Stomach (tissue), 9 donors: ENCODE data around the gene KRTCAP2. TPM values are rescaled to one million over a fixed set of nuclear protein-coding genes. Genes with fewer than 3 reads are reported as not detected.
"Not testable (repeated sequence)": the region's sequence is repeated elsewhere in the genome, so short reads cannot be mapped to it uniquely, and the experiment has no call there.

Source experiments
- DNase-seq, 2 donors: peaks; one replicate each; pipeline versions ENCODE4 v3.0.0 to v3.0.0-alpha.2; 2013 to 2019
- H3K27ac ChIP-seq, 5 donors: fragments of 200-600 bp in 4 of 5; sonication (generic) in 4 of 5; one replicate each; pipeline ENCODE4 v1.5.1; 2013 to 2019; ENCODE audit warnings: mild to moderate bottlenecking in 1 of 5, moderate library complexity in 1 of 5
- H3K27me3 ChIP-seq, 3 donors: fragments of 200-600 bp; sonication (generic); one replicate each; pipeline ENCODE4 v1.5.1; 2017 to 2019; ENCODE audit warnings: mixed run types in 1 of 3
- H3K36me3 ChIP-seq, 4 donors: fragments of 200-600 bp; sonication (generic); 1 replicate in 3 of 4; 2 replicates in 1 of 4; pipeline ENCODE4 v1.5.1; 2016 to 2019
- H3K4me1 ChIP-seq, 4 donors: fragments of 200-600 bp; sonication (generic); one replicate each; pipeline ENCODE4 v1.5.1; 2016 to 2019
- H3K4me3 ChIP-seq, 4 donors: fragments of 200-600 bp; sonication (generic) in 3 of 4; one replicate each; pipeline ENCODE4 v1.5.1; 2016 to 2019; ENCODE audit warnings: mild to moderate bottlenecking in 1 of 4
- H3K9me3 ChIP-seq, 4 donors: fragments of 200-600 bp; sonication (generic); one replicate each; pipeline ENCODE4 v1.5.1; 2016 to 2019
- CTCF ChIP-seq, 7 experiments: fragments of 450-650 bp in 4 of 7; fragments of 200-600 bp in 3 of 7; sonication (generic) in 3 of 7; IDR thresholded peaks; one replicate each; pipeline ENCODE4 v1.5.1; 2016 to 2019; ENCODE audit warnings: antibody characterized with exemption in 7 of 7, control low read depth in 2 of 7, mild to moderate bottlenecking in 1 of 7
- EP300 ChIP-seq: sonication (generic); formaldehyde crosslinking; IDR thresholded peaks from one replicate; pipeline ENCODE4 v1.6.1; 2017; ENCODE audit warnings: antibody characterized with exemption
- POLR2A ChIP-seq, 4 donors: fragments of 450-650 bp; IDR thresholded peaks; one replicate each; pipeline ENCODE4 v1.6.1; 2016; ENCODE audit warnings: antibody characterized with exemption in 4 of 4, control low read depth in 2 of 4, mild to moderate bottlenecking in 1 of 4, moderate library complexity in 1 of 4
- POLR2AphosphoS5 ChIP-seq, 3 donors: sonication (generic); formaldehyde crosslinking; IDR thresholded peaks; one replicate each; pipeline ENCODE4 v1.6.1; 2016; ENCODE audit warnings: antibody characterized with exemption in 3 of 3
- WGBS, 5 donors: extraction: QIAGEN DNeasy Blood & Tissue Kit in 3 of 5; methylation state at CpG; one replicate each; pipeline versions ENCODE4 v1.1.5 to v1.1.7; 2013 to 2018; 5-methylcytosine and 5-hydroxymethylcytosine counted together
- intact Hi-C: fragments of 100-400 bp; cut with DNase I; formaldehyde crosslinking; loops from one replicate; pipeline ENCODE4 v1.15.1; 2023; ENCODE audit warnings: low total_unique reads
- polyA plus RNA-seq, 3 donors: library from polyadenylated mRNA; stranded (reverse); fragments of 200-250 nt; gene quantifications; one replicate each; pipeline ENCODE4 v1.2.3, GENCODE V29; 2013
- total RNA-seq, 5 donors: library from RNA; depleted of rRNA; stranded (reverse); fragments of >200 nt; gene quantifications; one replicate each; pipeline versions ENCODE4 v1.1.0 to v1.2.3, GENCODE V29; 2014 to 2016
- donor health status: healthy with polysubstance abuse.
- donor health status: Bipolar disorder and iron deficiency.
- donor health status: healthy.

KRTCAP2 gene
- total and polyA plus RNA-seq, 8 donors: 60.8 to 399 (median 184) TPM

- intact Hi-C loops: no loop called here
- peak; percentile 45 to 84 (median 66) for TF ChIP-seq POLR2AphosphoS5 (IDR thresholded peaks at IDR 0.05)
- TF ChIP-seq CTCF (IDR thresholded peaks at IDR 0.05): peak in 6 of 7 experiments; percentile 89 to 99 (median 97)
- TF ChIP-seq POLR2A (IDR thresholded peaks at IDR 0.05): peak in 1 of 4 donors; percentile 20
- TF ChIP-seq EP300: no peak
- WGBS, 5 donors: 0 to 1% (median 1%) methylated on average over 38 of the region's 38 CpGs
- H3K4me1 ChIP-seq: peaks cover 23 to 52% (median 36%) of the 10 kb centered on the region in 4 donors
- peak; percentile 93 to 96 for DNase-seq
- H3K27me3 ChIP-seq: no peaks in the 10 kb centered on the region
- H3K27ac ChIP-seq: peak overlapping the region; percentile 88 to 98 (median 95)
- peak overlapping the region; percentile 60 to 67 (median 64) for H3K4me3 ChIP-seq
- H3K9me3 ChIP-seq: no peaks in the 10 kb centered on the region
- peaks cover 0 to 19% (median 17%) of the 10 kb centered on the region in 4 donors for H3K36me3 ChIP-seq
Measured at GRCh38 chr1:155193275-155193990, 20.3 kb upstream of the KRTCAP2 start.

DNA sequence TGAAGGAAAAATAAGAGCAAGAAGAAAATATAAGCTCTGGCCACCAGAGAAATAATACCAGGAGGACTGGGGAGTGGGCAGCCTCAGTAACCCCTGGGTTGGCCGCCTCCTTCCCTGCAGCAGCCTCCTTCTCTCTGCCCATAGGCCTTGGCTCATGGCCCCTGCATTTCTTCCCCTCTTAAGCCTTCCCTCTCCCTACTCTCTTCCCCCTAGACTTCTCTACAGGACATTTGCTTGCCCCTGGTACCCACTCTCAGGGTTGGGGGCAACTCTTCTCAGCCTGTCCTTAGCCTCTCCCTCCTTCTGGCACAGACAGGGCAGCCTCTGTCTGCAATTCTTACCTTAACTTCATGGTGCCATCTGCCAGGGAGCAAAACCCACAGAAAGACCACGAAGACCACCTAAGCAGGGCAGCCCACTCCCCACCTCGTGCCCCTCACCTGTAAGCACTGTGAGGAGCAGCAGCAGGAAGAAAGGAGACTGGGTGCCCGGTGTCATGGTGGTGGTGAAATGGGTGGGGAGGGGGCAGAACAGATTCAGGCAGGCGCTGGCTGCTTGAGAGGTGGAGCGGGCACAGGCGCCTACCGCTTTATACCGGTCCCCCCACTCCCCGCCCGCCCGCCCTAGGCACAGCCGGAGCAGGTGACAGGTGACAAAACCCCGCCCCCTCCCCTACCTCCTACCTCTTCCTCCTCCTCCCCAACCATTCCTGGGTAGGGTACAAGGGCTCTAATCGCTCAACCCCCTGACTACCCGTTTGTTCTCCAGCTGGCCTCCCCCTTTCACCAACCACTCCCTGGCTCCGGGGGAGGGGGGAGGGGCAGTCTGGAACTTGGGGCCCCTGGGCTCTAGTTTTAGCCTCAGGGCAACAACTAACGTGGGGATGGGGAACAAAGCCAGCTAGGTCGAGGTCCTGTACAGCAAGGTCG is 19.5 kb upstream of the KRTCAP2 start:
- Histone ChIP-seq H3K36me3 (peaks cover 0 to 11% (median 10%) of the 10 kb centered on the region in 4 donors), H3K27ac (peak overlapping the region; percentile 88 to 98 (median 95)), H3K27me3 (no peaks in the 10 kb centered on the region), H3K9me3 (no peaks in the 10 kb centered on the region), H3K4me1 (peaks cover 27 to 57% (median 36%) of the 10 kb centered on the region in 4 donors), H3K4me3 (peak overlapping the region; percentile 60 to 67 (median 64))
- peak; percentile 89 to 96 for DNase-seq
- 14 to 36% (median 26%) methylated on average over 11 to 20 of the region's 20 CpGs for WGBS, 5 donors
- TF ChIP-seq POLR2AphosphoS5 (IDR thresholded peaks at IDR 0.05) (peak in 2 of 3 donors; percentile 80 to 90), POLR2A (IDR thresholded peaks at IDR 0.05) (peak in 1 of 4 donors; percentile 67), EP300 (no peak), CTCF (IDR thresholded peaks at IDR 0.05) (no peak)
- intact Hi-C loops: no loop called here

DNA sequence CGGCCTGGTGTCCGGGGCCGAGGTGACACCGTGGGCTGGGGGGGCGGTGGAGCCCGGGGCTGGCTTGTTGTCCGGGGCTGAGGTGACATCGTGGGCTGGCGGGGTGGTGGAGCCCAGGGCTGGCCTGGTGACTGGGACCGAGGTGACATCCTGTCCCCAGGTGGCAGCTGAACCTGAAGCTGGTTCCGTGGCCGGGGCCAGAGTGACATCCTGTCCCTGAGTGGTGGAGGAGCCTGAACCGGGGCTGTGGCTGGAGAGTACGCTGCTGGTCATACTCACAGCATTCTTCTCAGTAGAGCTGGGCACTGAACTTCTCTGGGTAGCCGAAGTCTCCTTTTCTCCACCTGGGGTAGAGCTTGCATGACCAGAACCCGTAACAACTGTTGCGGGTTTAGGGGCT is 18.8 kb upstream of the KRTCAP2 start:
- whole genome bisulfite sequencing, 5 donors: 33 to 59% (median 44%) methylated on average over 4 to 17 of the region's 17 CpGs
- H3K4me3 ChIP-seq: peak overlapping the region; percentile 60 to 67 (median 64)
- peak in 1 of 2 donors; percentile 50 for DNase-seq

GRCh38 chr1:155189926-155190325 is 16.8 kb upstream of the KRTCAP2 start:
- DNase-seq, intact Hi-C loops, H3K27me3 ChIP-seq, H3K36me3 ChIP-seq, H3K9me3 ChIP-seq: not testable (repeated sequence)
- Histone ChIP-seq H3K4me3 (peak overlapping the region; percentile 27 to 52 (median 45)), H3K27ac (peak overlapping the region; percentile 67 to 81 (median 79)), H3K4me1 (peaks cover 40 to 61% (median 46%) of the 10 kb centered on the region in 4 donors)
- whole genome bisulfite sequencing, 5 donors: 35 to 74% (median 57%) methylated on average over 20 to 27 of the region's 45 CpGs; no CpG with 5 or more reads in 1 of the 5 donors

More for the DNA sequence above, 18.8 kb upstream of the KRTCAP2 start:
- H3K4me1 ChIP-seq: peaks cover 32 to 61% (median 40%) of the 10 kb centered on the region in 4 donors
- H3K36me3 ChIP-seq: peaks cover 0 to 4% (median 3%) of the 10 kb centered on the region in 4 donors
- no peaks in the 10 kb centered on the region for H3K9me3 ChIP-seq
- intact Hi-C loops: no loop called here
- TF ChIP-seq POLR2AphosphoS5 (IDR thresholded peaks at IDR 0.05): peak in 1 of 3 donors; percentile 16
- no peak for TF ChIP-seq CTCF (IDR thresholded peaks at IDR 0.05)
- no peak for TF ChIP-seq POLR2A (IDR thresholded peaks at IDR 0.05)
- no peaks in the 10 kb centered on the region for H3K27me3 ChIP-seq
- peak overlapping the region; percentile 88 to 98 (median 95) for H3K27ac ChIP-seq
